GM12801 (cell line): ENCODE data around the gene PCGF1.

Source experiments
- TF ChIP-seq, protein P1 (sequence below): IDR thresholded peaks from one replicate; pipeline ENCODE4 v1.5.1; 2011; ENCODE audit warnings: control low read depth; ENCODE audit not compliant: insufficient read length; ENCODE audit errors: extremely low read depth

PCGF1 gene

DNA sequence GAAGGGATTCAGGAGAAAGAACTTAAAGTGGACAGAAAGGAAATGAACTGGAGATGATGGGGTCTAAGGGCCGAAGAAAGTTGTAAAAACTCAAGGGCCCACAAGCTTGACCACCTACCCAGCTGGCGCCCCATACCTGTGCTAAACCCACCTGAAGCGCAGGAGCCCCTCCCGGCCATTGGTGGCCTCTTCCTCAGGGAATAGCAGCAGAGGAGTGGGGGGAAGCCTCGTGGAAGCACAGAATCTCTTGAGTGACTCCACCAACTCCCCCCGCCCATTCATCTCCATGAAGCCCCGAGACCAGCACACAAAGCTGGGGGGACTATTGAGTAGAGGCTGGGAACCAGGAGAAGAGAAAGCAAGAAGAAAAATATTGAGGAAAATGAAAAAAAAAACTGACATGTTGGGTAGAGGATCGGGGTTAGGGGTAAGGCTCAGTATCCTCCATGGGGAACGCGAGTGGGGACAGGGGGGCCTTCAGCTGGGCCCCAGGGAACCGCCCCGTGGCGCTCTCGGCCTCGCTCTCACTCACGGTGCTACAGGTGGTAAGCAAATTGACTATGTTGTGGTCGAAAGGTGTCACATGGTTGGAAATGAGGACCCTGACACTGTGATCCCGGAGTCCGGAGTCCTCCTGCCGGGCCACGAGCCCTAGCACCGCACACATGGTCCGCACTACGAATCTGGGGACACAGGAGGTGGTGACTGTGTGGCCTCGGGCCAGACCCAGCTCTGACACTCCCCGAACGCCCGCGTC, 21.3 kb upstream of the PCGF1 start:
- TF ChIP-seq, protein P1, sequence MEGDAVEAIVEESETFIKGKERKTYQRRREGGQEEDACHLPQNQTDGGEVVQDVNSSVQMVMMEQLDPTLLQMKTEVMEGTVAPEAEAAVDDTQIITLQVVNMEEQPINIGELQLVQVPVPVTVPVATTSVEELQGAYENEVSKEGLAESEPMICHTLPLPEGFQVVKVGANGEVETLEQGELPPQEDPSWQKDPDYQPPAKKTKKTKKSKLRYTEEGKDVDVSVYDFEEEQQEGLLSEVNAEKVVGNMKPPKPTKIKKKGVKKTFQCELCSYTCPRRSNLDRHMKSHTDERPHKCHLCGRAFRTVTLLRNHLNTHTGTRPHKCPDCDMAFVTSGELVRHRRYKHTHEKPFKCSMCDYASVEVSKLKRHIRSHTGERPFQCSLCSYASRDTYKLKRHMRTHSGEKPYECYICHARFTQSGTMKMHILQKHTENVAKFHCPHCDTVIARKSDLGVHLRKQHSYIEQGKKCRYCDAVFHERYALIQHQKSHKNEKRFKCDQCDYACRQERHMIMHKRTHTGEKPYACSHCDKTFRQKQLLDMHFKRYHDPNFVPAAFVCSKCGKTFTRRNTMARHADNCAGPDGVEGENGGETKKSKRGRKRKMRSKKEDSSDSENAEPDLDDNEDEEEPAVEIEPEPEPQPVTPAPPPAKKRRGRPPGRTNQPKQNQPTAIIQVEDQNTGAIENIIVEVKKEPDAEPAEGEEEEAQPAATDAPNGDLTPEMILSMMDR = no peak

DNA sequence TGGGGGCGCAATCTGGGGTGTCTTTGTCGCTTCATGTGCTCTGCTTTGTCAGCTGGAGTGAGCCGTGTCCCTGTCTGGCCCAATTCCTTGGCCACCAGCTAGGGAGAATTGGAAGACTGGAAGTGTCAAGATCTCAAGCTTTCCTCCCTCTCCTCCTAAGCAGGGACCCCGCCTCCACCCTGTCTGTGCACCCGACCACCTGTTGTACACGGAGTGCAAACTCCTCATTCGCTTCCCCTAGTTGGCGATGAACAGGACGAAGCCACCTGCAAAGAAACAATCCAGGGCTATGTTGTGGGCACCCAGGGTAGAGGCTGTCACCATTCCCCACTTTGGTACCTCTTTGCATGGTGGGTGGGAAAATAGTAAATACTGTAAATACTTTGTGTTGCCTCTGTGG, 20.2 kb upstream of the PCGF1 start:
- TF ChIP-seq, protein P1 = no peak

DNA sequence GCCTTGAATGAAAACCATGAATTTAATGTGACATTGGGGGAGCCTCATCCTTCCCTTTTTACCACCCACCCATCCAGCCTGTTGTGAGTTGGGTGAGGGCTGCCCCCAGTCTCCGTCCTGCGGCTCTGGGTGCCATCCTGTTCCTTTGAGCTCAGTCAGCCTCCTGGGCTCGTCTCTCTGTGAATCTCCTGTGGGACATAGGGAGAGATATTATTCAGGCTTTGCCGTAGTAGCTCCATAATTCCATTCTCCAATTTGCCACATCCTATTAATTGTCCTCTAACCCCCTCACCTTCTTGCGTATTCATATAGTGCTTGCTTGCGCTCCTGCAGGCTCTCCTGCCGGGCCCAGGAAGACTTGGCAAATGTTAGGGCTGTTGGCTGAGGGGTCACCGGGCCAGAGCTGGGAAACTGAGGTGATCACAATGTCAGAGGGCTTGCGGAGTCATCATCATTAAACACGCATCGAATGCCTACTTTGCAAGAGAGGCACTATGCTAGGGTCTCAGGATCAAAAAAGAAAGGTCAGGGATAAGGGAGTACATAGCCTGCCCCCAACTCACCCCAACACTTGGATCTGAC, 19.2 kb upstream of the PCGF1 start:
- TF ChIP-seq, protein P1 = no peak

DNA sequence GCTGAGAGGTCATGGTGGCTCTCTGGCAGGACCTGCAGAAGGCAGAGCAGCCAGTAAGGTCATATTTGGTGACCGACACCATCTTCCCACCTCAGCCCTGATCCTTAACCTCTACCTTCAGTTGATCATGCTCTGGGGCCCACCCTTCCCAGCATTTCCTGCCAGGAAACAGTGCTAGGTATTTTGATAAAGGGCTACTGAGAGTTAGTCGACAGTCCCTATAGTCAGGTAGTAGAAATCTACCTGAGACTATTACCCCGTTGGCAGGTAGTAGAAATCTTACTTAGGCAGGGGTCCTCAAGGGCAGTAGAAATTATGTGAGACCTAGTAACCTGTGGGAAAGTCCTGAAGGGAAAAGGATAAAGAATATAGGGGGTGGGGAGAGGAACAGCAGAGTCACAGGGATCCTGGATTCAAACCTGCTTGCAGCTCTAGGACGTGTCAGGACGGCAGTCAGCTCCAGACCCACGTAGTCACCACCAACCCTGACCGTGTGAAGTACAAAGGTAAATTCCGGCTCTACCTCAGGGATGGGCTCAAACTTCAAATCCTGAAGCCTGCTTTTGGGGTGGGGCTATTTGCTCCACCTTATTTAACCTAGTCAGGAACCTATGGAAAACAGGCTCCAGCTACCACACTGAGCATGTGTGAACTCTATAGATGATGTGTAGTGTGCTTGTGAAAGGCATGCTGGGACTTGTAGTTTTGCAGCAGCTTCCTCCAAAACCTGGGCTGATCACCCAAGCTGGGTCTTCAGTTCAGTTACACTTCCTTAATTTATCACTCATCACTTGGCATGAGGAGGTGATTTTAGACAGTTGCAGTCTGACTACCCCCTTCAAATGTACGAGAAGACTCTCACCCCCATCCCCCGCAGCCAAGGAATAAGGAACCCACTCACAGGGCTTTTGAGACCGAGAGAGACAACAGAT, 18.5 kb upstream of the PCGF1 start, which contains the start of gene DQX1:
Gene DQX1, minus strand, starts transcription at position 515 of the 932 bp plus-strand sequence. Its CDS starts 502 bp downstream, at position 13.
- TF ChIP-seq, protein P1 = no peak

DNA sequence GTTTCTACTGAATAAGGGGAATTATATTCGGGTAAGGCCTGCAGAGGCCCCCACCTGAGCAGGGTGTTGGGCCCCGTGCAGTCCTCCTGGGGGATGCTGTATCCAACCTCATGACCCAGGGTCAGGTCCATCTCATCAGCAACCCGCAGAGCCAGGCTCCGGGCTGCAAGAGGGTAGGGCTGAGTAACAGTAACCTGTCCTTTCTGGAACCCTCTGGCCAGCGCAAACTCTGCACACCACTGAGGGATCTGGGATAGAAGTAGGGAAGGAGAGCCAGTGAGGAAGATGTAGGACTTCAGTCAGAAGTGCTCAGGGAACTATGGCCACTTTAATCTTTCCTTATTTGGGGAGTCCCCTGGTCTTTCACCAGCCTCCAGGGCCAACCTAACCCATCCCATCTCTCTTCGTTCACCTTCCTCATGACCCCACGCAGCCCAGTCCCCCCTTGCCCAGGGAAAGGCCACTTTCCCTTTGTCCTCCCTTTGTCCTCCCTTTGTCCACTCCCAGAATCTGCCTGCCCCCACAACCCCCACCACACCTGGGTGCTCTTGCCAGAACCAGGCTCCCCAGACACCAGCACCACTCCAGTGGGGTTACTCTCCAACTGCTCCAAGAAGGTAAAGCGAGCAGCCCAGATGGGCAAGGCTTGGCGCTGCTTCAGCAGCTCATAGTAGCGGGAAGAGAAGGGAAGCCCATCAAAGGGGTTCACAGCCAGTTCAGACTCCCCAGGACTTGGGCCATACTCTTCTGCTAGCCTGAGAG, 17.6 kb upstream of the PCGF1 start:
- TF ChIP-seq, protein P1 = no peak

DNA sequence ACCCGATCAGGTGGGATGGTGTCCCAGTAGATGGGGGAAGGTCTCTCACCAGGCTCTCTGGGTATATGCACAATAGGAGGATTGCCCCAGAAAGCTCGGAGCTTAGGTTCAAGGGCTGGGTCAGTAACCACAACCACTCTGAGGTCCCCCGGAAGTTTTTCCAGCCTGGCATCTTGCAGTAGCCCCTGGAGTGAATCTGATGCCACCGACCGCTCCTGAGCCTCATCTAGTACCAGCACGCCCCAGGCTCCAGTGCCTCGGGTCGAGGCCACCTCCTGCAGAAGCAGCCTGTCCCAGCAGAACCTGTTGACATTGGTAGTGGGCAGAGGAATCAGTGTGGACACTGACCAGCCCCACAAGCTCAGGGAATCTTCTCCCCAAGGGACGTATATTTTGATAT, 16.5 kb upstream of the PCGF1 start:
- TF ChIP-seq, protein P1 = no peak
